Trophoblast cell (in vitro differentiated cells and primary cell): Measurements from ENCODE around the gene PLPP4.

Experiments used
- DNase-seq, 2 donors: peaks; one replicate each; pipeline ENCODE4 v3.0.0-alpha.2; 2016
- H2AFZ ChIP-seq: 2 replicates; pipeline ENCODE4 v1.6.1; 2013; ENCODE audit warnings: low read length, moderate library complexity, mild to moderate bottlenecking; ENCODE audit not compliant: insufficient read depth, poor library complexity
- H2AK5ac ChIP-seq: 2 replicates; pipeline ENCODE4 v1.6.1; 2013; ENCODE audit warnings: mild to moderate bottlenecking, low read length
- H2BK120ac ChIP-seq: 2 replicates; pipeline ENCODE4 v1.6.1; 2013; ENCODE audit warnings: low read length, mild to moderate bottlenecking, moderate library complexity; ENCODE audit not compliant: insufficient read depth, poor library complexity
- H2BK12ac ChIP-seq: 2 replicates; pipeline ENCODE4 v1.6.1; 2013; ENCODE audit warnings: mild to moderate bottlenecking, low read length, moderate library complexity
- H2BK5ac ChIP-seq: 2 replicates; pipeline ENCODE4 v1.6.1; 2013; ENCODE audit warnings: low read length, low read depth, moderate library complexity, mild to moderate bottlenecking; ENCODE audit not compliant: poor library complexity
- H3K14ac ChIP-seq: 2 replicates; pipeline ENCODE4 v1.6.1; 2013; ENCODE audit warnings: mild to moderate bottlenecking, low read length
- H3K18ac ChIP-seq: 2 replicates; pipeline ENCODE4 v1.6.1; 2013; ENCODE audit warnings: mild to moderate bottlenecking, low read length
- H3K23ac ChIP-seq: 2 replicates; pipeline ENCODE4 v1.6.1; 2013; ENCODE audit warnings: low read length
- H3K27ac ChIP-seq: 2 replicates; pipeline ENCODE4 v1.5.1; 2013; ENCODE audit warnings: low read depth, mild to moderate bottlenecking, inconsistent platforms, low read length, moderate library complexity
- H3K27me3 ChIP-seq: 2 replicates; pipeline ENCODE4 v1.6.1; 2013; ENCODE audit warnings: inconsistent platforms, mild to moderate bottlenecking, low read length, moderate library complexity; ENCODE audit not compliant: insufficient read depth
- H3K36me3 ChIP-seq, 2 experiments: 1 replicate in 1 of 2; 2 replicates in 1 of 2; pipeline ENCODE4 v1.6.1; 2013; ENCODE audit warnings: low read length in 2 of 2, mild to moderate bottlenecking in 2 of 2, moderate library complexity in 1 of 2; ENCODE audit not compliant: insufficient read depth in 2 of 2, control insufficient read depth in 1 of 2
- H3K4ac ChIP-seq: 2 replicates; pipeline ENCODE4 v1.6.1; 2013; ENCODE audit warnings: low read depth, mild to moderate bottlenecking, low read length, moderate library complexity
- H3K4me1 ChIP-seq, 2 experiments: 1 replicate in 1 of 2; 2 replicates in 1 of 2; pipeline ENCODE4 v1.6.1; 2013; ENCODE audit warnings: low read length in 2 of 2, mild to moderate bottlenecking in 2 of 2, moderate library complexity in 1 of 2; ENCODE audit not compliant: insufficient read depth in 2 of 2, control insufficient read depth in 1 of 2
- H3K4me2 ChIP-seq: 2 replicates; pipeline ENCODE4 v1.6.1; 2013; ENCODE audit warnings: inconsistent platforms, mild to moderate bottlenecking, low read length, moderate library complexity
- H3K4me3 ChIP-seq: 2 replicates; pipeline ENCODE4 v1.5.1; 2013; ENCODE audit warnings: mild to moderate bottlenecking, low read depth, low read length, inconsistent platforms
- H3K79me1 ChIP-seq: one replicate; pipeline ENCODE4 v1.6.1; 2013; ENCODE audit warnings: low read length
- H3K79me2 ChIP-seq: 2 replicates; pipeline ENCODE4 v1.6.1; 2013; ENCODE audit warnings: low read length, mild to moderate bottlenecking; ENCODE audit not compliant: control insufficient read depth, insufficient read depth, poor library complexity
- H3K9ac ChIP-seq: 2 replicates; pipeline ENCODE4 v1.6.1; 2013; ENCODE audit warnings: mild to moderate bottlenecking, low read length
- H3K9me3 ChIP-seq: 2 replicates; pipeline ENCODE4 v1.6.1; 2013; ENCODE audit warnings: low read depth, mild to moderate bottlenecking, control low read depth, inconsistent platforms, low read length; ENCODE audit not compliant: insufficient read depth
- H4K12ac ChIP-seq: 2 replicates; pipeline ENCODE4 v1.6.1; 2013; ENCODE audit warnings: low read depth, mild to moderate bottlenecking, low read length, moderate library complexity
- H4K8ac ChIP-seq: 2 replicates; pipeline ENCODE4 v1.6.1; 2013; ENCODE audit warnings: low read depth, mild to moderate bottlenecking, low read length, moderate library complexity
- H4K91ac ChIP-seq: one replicate; pipeline ENCODE4 v1.6.1; 2013; ENCODE audit warnings: low read depth, mild to moderate bottlenecking, low read length, moderate library complexity
- WGBS: extraction: QIAGEN DNeasy Blood & Tissue Kit; methylation state at CpG from one replicate; pipeline ENCODE4 v1.1.7; 2013; ENCODE audit warnings: missing lambda C conversion rate; ENCODE audit not compliant: insufficient read length, insufficient coverage; ENCODE audit errors: extremely low coverage; 5-methylcytosine and 5-hydroxymethylcytosine counted together

The PLPP4 gene

GRCh38 chr10:120437541-120437940 is 19.5 kb upstream of the PLPP4 start:
- WGBS = no CpG with 5 or more reads among the region's 2 CpGs

DNA sequence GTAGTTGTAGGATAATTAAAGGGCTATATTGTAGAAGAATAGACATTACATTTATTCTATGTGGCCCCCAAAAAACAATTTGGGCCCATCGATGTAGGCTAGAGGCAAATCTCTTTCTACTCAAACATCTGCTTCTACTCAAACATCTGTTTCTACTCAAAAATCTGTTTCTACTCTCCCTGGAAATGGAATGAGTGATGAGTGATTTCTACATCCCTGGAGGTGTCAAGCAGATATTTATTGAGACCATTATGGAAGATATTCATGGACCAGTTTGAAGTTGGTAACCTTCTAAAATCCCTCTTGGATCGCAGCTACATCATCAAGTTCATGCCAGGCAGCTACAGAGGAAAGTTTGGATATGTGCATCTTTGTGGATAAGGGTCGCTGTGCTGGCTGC is 5.1 kb upstream of the PLPP4 start:
- no peak for DNase-seq
- no peak overlapping the region for H3K18ac ChIP-seq
- H3K36me3 ChIP-seq = no peaks in the 10 kb centered on the region
- H3K4me1 ChIP-seq = peaks cover 4 to 6% of the 10 kb centered on the region in 2 experiments
- no peak overlapping the region for H3K4ac ChIP-seq
- no CpG with 5 or more reads among the region's 3 CpGs for WGBS
- H3K9ac ChIP-seq = no peak overlapping the region
- H3K27me3 ChIP-seq = no peaks in the 10 kb centered on the region
- H2BK5ac ChIP-seq = no peak overlapping the region
- no peak overlapping the region for H4K12ac ChIP-seq
- peaks cover 2% of the 10 kb centered on the region for H3K79me1 ChIP-seq
- no peak overlapping the region for H2AK5ac ChIP-seq
- no peaks in the 10 kb centered on the region for H3K9me3 ChIP-seq
- H3K4me2 ChIP-seq = no peak overlapping the region
- peaks cover 2% of the 10 kb centered on the region for H3K79me2 ChIP-seq
- no peak overlapping the region for H2BK120ac ChIP-seq
- H3K23ac ChIP-seq = peak overlapping the region; percentile 89
- H2AFZ ChIP-seq = no peak overlapping the region
- no peak overlapping the region for H4K8ac ChIP-seq
- no peak overlapping the region for H3K14ac ChIP-seq
- no peak overlapping the region for H2BK12ac ChIP-seq
- no peak overlapping the region for H3K4me3 ChIP-seq
- no peak overlapping the region for H4K91ac ChIP-seq
- H3K27ac ChIP-seq = no peak overlapping the region

More at GRCh38 chr10:120437541-120437940, 19.5 kb upstream of the PLPP4 start:
- no peak overlapping the region for H3K9ac ChIP-seq
- no peak overlapping the region for H3K27ac ChIP-seq
- no peak overlapping the region for H3K4me2 ChIP-seq
- H2AK5ac ChIP-seq = no peak overlapping the region
- H3K14ac ChIP-seq = no peak overlapping the region
- H2BK12ac ChIP-seq = no peak overlapping the region
- H2BK120ac ChIP-seq = no peak overlapping the region
- H3K9me3 ChIP-seq = no peaks in the 10 kb centered on the region
- H3K4me3 ChIP-seq = no peak overlapping the region
- H4K91ac ChIP-seq = no peak overlapping the region
- no peak overlapping the region for H2AFZ ChIP-seq
- H3K27me3 ChIP-seq = no peaks in the 10 kb centered on the region
- H4K12ac ChIP-seq = no peak overlapping the region
- no peak for DNase-seq
- H3K18ac ChIP-seq = no peak overlapping the region
- no peak overlapping the region for H3K4ac ChIP-seq
- no peaks in the 10 kb centered on the region for H3K4me1 ChIP-seq
- no peaks in the 10 kb centered on the region for H3K36me3 ChIP-seq
- H3K23ac ChIP-seq = no peak overlapping the region
- no peaks in the 10 kb centered on the region for H3K79me2 ChIP-seq
- no peak overlapping the region for H2BK5ac ChIP-seq
- no peaks in the 10 kb centered on the region for H3K79me1 ChIP-seq
- no peak overlapping the region for H4K8ac ChIP-seq

- no peak overlapping the region for H3K4ac ChIP-seq
- H3K23ac ChIP-seq = no peak overlapping the region
- no peak overlapping the region for H3K18ac ChIP-seq
- no peak overlapping the region for H3K27ac ChIP-seq
- DNase-seq = no peak
- H2BK120ac ChIP-seq = no peak overlapping the region
- no peak overlapping the region for H3K9ac ChIP-seq
- peaks cover 12% of the 10 kb centered on the region for H3K27me3 ChIP-seq
- H3K4me1 ChIP-seq = peaks cover 10 to 13% of the 10 kb centered on the region in 2 experiments
- H4K91ac ChIP-seq = no peak overlapping the region
- H4K8ac ChIP-seq = no peak overlapping the region
- H4K12ac ChIP-seq = no peak overlapping the region
- no peak overlapping the region for H3K4me3 ChIP-seq
- H3K4me2 ChIP-seq = no peak overlapping the region
- H3K36me3 ChIP-seq = no peaks in the 10 kb centered on the region
- H2BK5ac ChIP-seq = no peak overlapping the region
- H3K9me3 ChIP-seq = no peaks in the 10 kb centered on the region
- H2AK5ac ChIP-seq = no peak overlapping the region
- no peak overlapping the region for H2AFZ ChIP-seq
- peaks cover 7% of the 10 kb centered on the region for H3K79me1 ChIP-seq
- H3K14ac ChIP-seq = no peak overlapping the region
- no CpG with 5 or more reads among the region's 1 CpG for WGBS
- H3K79me2 ChIP-seq = peaks cover 2% of the 10 kb centered on the region
- H2BK12ac ChIP-seq = no peak overlapping the region
Observed at GRCh38 chr10:120453319-120453718, 3.7 kb upstream of the PLPP4 start.

DNA sequence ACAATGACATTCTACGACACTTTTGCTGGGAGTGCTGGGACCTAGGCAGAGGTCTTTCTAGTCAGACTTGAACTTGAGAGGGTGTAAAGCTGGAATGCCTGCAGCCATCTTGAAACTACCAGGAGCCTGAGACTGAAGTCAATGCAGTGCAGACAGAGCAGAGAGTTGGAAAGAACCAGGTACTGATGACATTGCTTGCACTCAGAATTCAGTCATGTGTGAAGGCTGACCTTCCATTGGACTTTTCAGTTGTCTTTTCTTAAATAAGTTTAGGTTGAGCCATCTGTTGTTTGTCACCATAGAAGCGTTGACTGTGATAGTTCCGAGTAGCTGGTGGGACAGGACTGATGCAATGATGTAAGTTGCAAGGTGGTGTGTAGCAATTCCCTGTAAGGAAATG is 3.1 kb upstream of the PLPP4 start:
- H3K4me3 ChIP-seq = no peak overlapping the region

More for the DNA sequence above, 3.1 kb upstream of the PLPP4 start:
- H3K36me3 ChIP-seq = no peaks in the 10 kb centered on the region
- H3K14ac ChIP-seq = no peak overlapping the region
- peaks cover 2% of the 10 kb centered on the region for H3K79me2 ChIP-seq
- H2BK12ac ChIP-seq = no peak overlapping the region
- H3K18ac ChIP-seq = no peak overlapping the region
- WGBS = no CpG with 5 or more reads among the region's 3 CpGs
- no peak for DNase-seq
- H4K8ac ChIP-seq = no peak overlapping the region
- H2BK120ac ChIP-seq = no peak overlapping the region
- H3K4me1 ChIP-seq = peaks cover 10 to 13% of the 10 kb centered on the region in 2 experiments
- no peak overlapping the region for H3K9ac ChIP-seq
- no peak overlapping the region for H2AK5ac ChIP-seq
- H3K27ac ChIP-seq = no peak overlapping the region
- H3K27me3 ChIP-seq = peaks cover 12% of the 10 kb centered on the region
- no peak overlapping the region for H2BK5ac ChIP-seq
- H3K4ac ChIP-seq = no peak overlapping the region
- H4K91ac ChIP-seq = no peak overlapping the region
- H3K9me3 ChIP-seq = no peaks in the 10 kb centered on the region
- H4K12ac ChIP-seq = no peak overlapping the region
- H2AFZ ChIP-seq = no peak overlapping the region
- no peak overlapping the region for H3K23ac ChIP-seq
- H3K79me1 ChIP-seq = peaks cover 7% of the 10 kb centered on the region
- H3K4me2 ChIP-seq = no peak overlapping the region
